GM12878 (cell line): ENCODE measurements around the gene TIE1. TPM values are rescaled to one million over a fixed set of nuclear protein-coding genes. Genes with fewer than 3 reads are reported as not detected.

Source experiments
- BACH1 ChIP-seq: fragments of 450-650 bp; IDR thresholded peaks from 2 replicates; pipeline ENCODE4 v1.6.1; 2017; ENCODE audit warnings: mild to moderate bottlenecking, borderline replicate concordance
- CBX5 ChIP-seq: sonication (generic); IDR thresholded peaks from 2 replicates; pipeline ENCODE4 v1.6.1; 2016; ENCODE audit warnings: low read depth, moderate library complexity, mild to moderate bottlenecking, inconsistent platforms
- CHD1 ChIP-seq: IDR thresholded peaks from 2 replicates; pipeline ENCODE4 v1.6.1; 2012; ENCODE audit warnings: low read depth, low read length, improper control_type of control experiment
- HDGF ChIP-seq: fragments of 450-650 bp; IDR thresholded peaks from 2 replicates; pipeline ENCODE4 v1.6.1; 2016; ENCODE audit warnings: antibody characterized with exemption
- KLF5 ChIP-seq: fragments of 450-650 bp; IDR thresholded peaks from 2 replicates; pipeline ENCODE4 v1.6.1; 2014; ENCODE audit warnings: mild to moderate bottlenecking; ENCODE audit not compliant: partially characterized antibody
- MEF2A ChIP-seq: IDR thresholded peaks from 2 replicates; pipeline ENCODE4 v1.6.1; 2011; ENCODE audit warnings: low read depth, mild to moderate bottlenecking, low read length, moderate library complexity; ENCODE audit not compliant: insufficient read depth
- NRF1 ChIP-seq: conservative IDR thresholded peaks from 2 replicates; pipeline ENCODE4 v1.6.1; 2011; ENCODE audit warnings: mild to moderate bottlenecking, low read depth, low read length, improper control_type of control experiment
- RELA ChIP-seq: fragments of 450-650 bp; IDR thresholded peaks from 2 replicates; pipeline ENCODE4 v1.8.0; 2014; ENCODE audit warnings: borderline replicate concordance; ENCODE audit not compliant: partially characterized antibody
- RFX5 ChIP-seq: IDR thresholded peaks from 2 replicates; pipeline ENCODE4 v1.6.1; 2011; ENCODE audit warnings: low read depth, low read length, improper control_type of control experiment
- SMAD1 ChIP-seq: fragments of 450-650 bp; IDR thresholded peaks from 2 replicates; pipeline ENCODE4 v1.6.1; 2018; ENCODE audit warnings: mild to moderate bottlenecking, low read depth; ENCODE audit not compliant: partially characterized antibody
- polyA plus RNA-seq, 11 experiments: library from polyadenylated mRNA; depleted of rRNA in 4 of 11; unstranded in 6 of 11; stranded (reverse) in 5 of 11; fragments of >200 nt; fragmentation: Nextera tagmentation in 4 of 11; fragmentation: Illumina TruSeq in 1 of 11; extraction: Ambion mirVana in 4 of 11; extraction: Trizol in 1 of 11; gene quantifications; 1 replicate in 1 of 11; 2 replicates in 10 of 11; pipeline versions ENCODE4 v1.2.1 to v1.2.3, GENCODE V29; 2011 to 2016; ENCODE audit warnings: inconsistent platforms in 2 of 11, missing spikeins in 2 of 11, low read depth in 1 of 11
- total RNA-seq, 4 experiments: library from RNA; depleted of rRNA in 3 of 4; stranded (reverse); fragments of >200 nt in 3 of 4; fragmentation: Illumina TruSeq in 1 of 4; extraction: Trizol in 1 of 4; gene quantifications; 2 replicates each; pipeline versions ENCODE4 v1.2.1 to v1.2.3, GENCODE V29; 2013 to 2021
- TF ChIP-seq, protein P1 (sequence below): IDR thresholded peaks from 2 replicates; pipeline ENCODE4 v1.6.1; 2012; ENCODE audit warnings: improper control_type of control experiment, low read depth, low read length; ENCODE audit not compliant: insufficient replicate concordance
- TF ChIP-seq, protein P2 (sequence below): fragments of 150-350 bp; IDR thresholded peaks from 2 replicates; pipeline ENCODE4 v1.6.1; 2014; ENCODE audit warnings: mild to moderate bottlenecking, low read depth, low read length
- TF ChIP-seq, protein P3 (sequence below): IDR thresholded peaks from 2 replicates; pipeline ENCODE4 v1.6.1; 2012; ENCODE audit warnings: low read depth, low read length, improper control_type of control experiment
- TF ChIP-seq, protein P4 (sequence below): fragments of 450-650 bp; formaldehyde crosslinking; IDR thresholded peaks from 2 replicates; pipeline ENCODE4 v1.5.0; 2022; ENCODE audit warnings: mild to moderate bottlenecking, missing genetic modification characterization

TIE1 gene
- total and polyA plus RNA-seq, 10 of the 15 experiments (the other 5 are each of a cell fraction or from before 2014, with no cell fraction given), result 0.26 to 3.9 (median 1.3) TPM

DNA sequence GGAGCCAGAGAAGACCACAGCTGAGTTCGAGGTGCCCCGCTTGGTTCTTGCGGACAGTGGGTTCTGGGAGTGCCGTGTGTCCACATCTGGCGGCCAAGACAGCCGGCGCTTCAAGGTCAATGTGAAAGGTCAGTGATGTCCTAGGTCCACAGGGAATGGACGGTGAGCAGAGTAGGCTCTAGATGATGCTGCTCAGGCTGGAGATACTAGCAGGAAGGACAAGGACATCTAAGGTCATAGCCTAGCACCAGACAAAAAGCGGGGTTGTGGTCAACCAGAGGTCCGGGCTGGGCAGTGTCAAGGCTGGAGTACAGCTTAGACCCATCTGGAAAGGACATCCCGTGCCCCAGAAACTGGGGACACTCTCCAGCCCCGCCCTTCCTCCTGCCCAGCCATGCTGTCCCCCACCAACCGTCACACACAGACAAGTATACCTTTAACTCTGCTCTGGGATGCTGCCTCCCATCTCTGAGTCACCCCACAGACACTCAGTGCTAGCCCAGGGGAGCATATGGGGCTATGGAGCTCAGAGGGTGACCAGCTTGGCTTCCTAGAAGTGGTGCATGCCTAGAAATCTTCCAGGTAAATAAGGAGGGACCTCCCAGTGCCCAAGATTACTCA lies 8.7 kb downstream of the TIE1 start (continued):
- TF ChIP-seq, protein P1, sequence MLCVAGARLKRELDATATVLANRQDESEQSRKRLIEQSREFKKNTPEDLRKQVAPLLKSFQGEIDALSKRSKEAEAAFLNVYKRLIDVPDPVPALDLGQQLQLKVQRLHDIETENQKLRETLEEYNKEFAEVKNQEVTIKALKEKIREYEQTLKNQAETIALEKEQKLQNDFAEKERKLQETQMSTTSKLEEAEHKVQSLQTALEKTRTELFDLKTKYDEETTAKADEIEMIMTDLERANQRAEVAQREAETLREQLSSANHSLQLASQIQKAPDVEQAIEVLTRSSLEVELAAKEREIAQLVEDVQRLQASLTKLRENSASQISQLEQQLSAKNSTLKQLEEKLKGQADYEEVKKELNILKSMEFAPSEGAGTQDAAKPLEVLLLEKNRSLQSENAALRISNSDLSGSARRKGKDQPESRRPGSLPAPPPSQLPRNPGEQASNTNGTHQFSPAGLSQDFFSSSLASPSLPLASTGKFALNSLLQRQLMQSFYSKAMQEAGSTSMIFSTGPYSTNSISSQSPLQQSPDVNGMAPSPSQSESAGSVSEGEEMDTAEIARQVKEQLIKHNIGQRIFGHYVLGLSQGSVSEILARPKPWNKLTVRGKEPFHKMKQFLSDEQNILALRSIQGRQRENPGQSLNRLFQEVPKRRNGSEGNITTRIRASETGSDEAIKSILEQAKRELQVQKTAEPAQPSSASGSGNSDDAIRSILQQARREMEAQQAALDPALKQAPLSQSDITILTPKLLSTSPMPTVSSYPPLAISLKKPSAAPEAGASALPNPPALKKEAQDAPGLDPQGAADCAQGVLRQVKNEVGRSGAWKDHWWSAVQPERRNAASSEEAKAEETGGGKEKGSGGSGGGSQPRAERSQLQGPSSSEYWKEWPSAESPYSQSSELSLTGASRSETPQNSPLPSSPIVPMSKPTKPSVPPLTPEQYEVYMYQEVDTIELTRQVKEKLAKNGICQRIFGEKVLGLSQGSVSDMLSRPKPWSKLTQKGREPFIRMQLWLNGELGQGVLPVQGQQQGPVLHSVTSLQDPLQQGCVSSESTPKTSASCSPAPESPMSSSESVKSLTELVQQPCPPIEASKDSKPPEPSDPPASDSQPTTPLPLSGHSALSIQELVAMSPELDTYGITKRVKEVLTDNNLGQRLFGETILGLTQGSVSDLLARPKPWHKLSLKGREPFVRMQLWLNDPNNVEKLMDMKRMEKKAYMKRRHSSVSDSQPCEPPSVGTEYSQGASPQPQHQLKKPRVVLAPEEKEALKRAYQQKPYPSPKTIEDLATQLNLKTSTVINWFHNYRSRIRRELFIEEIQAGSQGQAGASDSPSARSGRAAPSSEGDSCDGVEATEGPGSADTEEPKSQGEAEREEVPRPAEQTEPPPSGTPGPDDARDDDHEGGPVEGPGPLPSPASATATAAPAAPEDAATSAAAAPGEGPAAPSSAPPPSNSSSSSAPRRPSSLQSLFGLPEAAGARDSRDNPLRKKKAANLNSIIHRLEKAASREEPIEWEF, result no peak
- TF ChIP-seq RFX5 (no peak), SMAD1 (no peak), CHD1 (no peak), NRF1 (no peak), KLF5 (no peak), CBX5 (no peak), BACH1 (no peak), RELA (no peak), MEF2A (no peak), HDGF (no peak)
- TF ChIP-seq, protein P2, sequence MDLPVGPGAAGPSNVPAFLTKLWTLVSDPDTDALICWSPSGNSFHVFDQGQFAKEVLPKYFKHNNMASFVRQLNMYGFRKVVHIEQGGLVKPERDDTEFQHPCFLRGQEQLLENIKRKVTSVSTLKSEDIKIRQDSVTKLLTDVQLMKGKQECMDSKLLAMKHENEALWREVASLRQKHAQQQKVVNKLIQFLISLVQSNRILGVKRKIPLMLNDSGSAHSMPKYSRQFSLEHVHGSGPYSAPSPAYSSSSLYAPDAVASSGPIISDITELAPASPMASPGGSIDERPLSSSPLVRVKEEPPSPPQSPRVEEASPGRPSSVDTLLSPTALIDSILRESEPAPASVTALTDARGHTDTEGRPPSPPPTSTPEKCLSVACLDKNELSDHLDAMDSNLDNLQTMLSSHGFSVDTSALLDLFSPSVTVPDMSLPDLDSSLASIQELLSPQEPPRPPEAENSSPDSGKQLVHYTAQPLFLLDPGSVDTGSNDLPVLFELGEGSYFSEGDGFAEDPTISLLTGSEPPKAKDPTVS, result no peak
- TF ChIP-seq, protein P3, sequence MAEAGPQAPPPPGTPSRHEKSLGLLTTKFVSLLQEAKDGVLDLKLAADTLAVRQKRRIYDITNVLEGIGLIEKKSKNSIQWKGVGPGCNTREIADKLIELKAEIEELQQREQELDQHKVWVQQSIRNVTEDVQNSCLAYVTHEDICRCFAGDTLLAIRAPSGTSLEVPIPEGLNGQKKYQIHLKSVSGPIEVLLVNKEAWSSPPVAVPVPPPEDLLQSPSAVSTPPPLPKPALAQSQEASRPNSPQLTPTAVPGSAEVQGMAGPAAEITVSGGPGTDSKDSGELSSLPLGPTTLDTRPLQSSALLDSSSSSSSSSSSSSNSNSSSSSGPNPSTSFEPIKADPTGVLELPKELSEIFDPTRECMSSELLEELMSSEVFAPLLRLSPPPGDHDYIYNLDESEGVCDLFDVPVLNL, result no peak
- TF ChIP-seq, protein P4, sequence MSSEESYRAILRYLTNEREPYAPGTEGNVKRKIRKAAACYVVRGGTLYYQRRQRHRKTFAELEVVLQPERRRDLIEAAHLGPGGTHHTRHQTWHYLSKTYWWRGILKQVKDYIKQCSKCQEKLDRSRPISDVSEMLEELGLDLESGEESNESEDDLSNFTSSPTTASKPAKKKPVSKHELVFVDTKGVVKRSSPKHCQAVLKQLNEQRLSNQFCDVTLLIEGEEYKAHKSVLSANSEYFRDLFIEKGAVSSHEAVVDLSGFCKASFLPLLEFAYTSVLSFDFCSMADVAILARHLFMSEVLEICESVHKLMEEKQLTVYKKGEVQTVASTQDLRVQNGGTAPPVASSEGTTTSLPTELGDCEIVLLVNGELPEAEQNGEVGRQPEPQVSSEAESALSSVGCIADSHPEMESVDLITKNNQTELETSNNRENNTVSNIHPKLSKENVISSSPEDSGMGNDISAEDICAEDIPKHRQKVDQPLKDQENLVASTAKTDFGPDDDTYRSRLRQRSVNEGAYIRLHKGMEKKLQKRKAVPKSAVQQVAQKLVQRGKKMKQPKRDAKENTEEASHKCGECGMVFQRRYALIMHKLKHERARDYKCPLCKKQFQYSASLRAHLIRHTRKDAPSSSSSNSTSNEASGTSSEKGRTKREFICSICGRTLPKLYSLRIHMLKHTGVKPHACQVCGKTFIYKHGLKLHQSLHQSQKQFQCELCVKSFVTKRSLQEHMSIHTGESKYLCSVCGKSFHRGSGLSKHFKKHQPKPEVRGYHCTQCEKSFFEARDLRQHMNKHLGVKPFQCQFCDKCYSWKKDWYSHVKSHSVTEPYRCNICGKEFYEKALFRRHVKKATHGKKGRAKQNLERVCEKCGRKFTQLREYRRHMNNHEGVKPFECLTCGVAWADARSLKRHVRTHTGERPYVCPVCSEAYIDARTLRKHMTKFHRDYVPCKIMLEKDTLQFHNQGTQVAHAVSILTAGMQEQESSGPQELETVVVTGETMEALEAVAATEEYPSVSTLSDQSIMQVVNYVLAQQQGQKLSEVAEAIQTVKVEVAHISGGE (CRISPR knock-in tag), result no peak
